ENCODE measurements around the gene TNNC1. TPM values are rescaled to one million over a fixed set of nuclear protein-coding genes. Genes with fewer than 3 reads are reported as not detected.

Gene TNNC1
- total RNA-seq, 1 experiment from 2014 or later = 5.6 TPM

DNA sequence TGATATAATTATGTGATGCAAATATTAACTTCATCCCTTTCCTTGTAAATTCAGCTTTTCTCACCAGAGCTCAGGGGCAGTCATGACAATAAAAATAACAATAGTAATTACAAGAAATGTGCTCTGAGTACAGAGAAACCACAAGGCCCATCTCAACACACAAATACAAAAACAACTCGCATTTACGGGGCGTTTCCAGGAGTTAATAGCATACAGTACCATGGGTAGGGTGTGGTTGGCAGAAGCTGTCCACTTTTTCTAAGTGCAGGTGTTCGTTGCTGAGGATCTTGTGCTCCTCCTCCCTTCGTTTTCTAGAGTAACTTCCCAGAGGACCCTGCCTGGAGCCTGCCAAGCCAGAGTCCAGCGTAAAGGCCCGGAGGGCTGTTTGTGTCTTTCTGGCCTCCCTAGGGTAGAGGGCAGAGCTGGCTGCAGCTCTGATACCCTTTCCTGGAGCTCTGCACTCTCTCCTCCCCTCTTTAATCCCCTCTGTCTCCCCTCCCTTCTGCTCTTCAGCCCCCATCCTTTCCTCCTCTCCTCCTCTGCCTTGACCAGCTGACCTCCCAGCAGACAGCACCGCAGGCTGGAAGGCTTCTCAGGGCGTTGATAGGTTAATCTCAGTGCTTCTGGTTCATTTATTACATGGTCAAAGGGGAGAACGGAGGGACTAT, 20.4 kb downstream of the TNNC1 start:
- Histone ChIP-seq H3K27me3 (ENCODE audit: insufficient read depth, low read length) (no peaks in the 10 kb centered on the region), H2BK20ac (ENCODE audit: low read depth, low read length, poor library complexity, severe bottlenecking) (no peak overlapping the region), H3K18ac (ENCODE audit: insufficient read length, low read depth, low read length) (no peak overlapping the region), H4K5ac (ENCODE audit: insufficient read length, low read depth, low read length) (no peak overlapping the region), H3K79me2 (ENCODE audit: insufficient read depth, low read length) (no peaks in the 10 kb centered on the region), H3K79me1 (ENCODE audit: insufficient read depth, low read depth, low read length, poor library complexity, severe bottlenecking) (no peaks in the 10 kb centered on the region), H2AFZ (ENCODE audit: low read length) (no peak overlapping the region), H3K23ac (ENCODE audit: insufficient read length, low read depth, low read length) (no peak overlapping the region), H2AK5ac (ENCODE audit: insufficient read length, low read length) (no peak overlapping the region), H3T11ph (ENCODE audit: low read length) (no peak overlapping the region), H3K27ac (ENCODE audit: insufficient read length, low read depth, low read length) (no peak overlapping the region), H3K4ac (ENCODE audit: low read depth, low read length) (no peak overlapping the region), H3K4me1 (ENCODE audit: insufficient read depth, low read length) (no peaks in the 10 kb centered on the region), H4K8ac (replicated peaks; ENCODE audit: insufficient read length, low read depth, low read length) (no peak overlapping the region), H2BK120ac (ENCODE audit: low read depth, low read length, poor library complexity, severe bottlenecking) (no peak overlapping the region), H4K20me1 (ENCODE audit: control insufficient read depth, insufficient read depth, insufficient read length) (no peaks in the 10 kb centered on the region), H2BK15ac (ENCODE audit: low read depth, low read length) (no peak overlapping the region), H4K91ac (ENCODE audit: insufficient read length, low read depth, low read length) (no peak overlapping the region), H3K23me2 (ENCODE audit: insufficient read length, low read depth, low read length, poor library complexity, severe bottlenecking) (no peaks in the 10 kb centered on the region), H3K9me3 (ENCODE audit: control insufficient read depth, low read depth, low read length) (no peaks in the 10 kb centered on the region), H3K9ac (ENCODE audit: extremely low read depth, insufficient read length, low read length) (no peak overlapping the region), H2BK5ac (ENCODE audit: insufficient read length, low read length) (no peak overlapping the region), H2BK12ac (ENCODE audit: insufficient read length, low read depth, low read length) (no peak overlapping the region), H3K4me2 (ENCODE audit: insufficient read depth, insufficient read length, low read length) (no peak overlapping the region), H3K14ac (ENCODE audit: insufficient read depth, low read length) (no peak overlapping the region), H3K56ac (ENCODE audit: insufficient read length, low read depth, low read length) (no peak overlapping the region)
- WGBS (ENCODE audit: extremely low coverage, insufficient read length, low lambda C conversion rate) = no CpG with 5 or more reads among the region's 10 CpGs
- Mint-ChIP-seq H3K4me1 (peaks cover 14 to 30% of the 10 kb centered on the region in 2 experiments), H3K27me3 (ENCODE audit: low read depth) (peaks cover 2% of the 10 kb centered on the region; the same call in 1 of the 2 replicates), H3K27ac (peak overlapping the region in 2 of 3 experiments; percentile 30 to 32; a peak in 3 of 7 replicates), H3K9me3 (no peaks in the 10 kb centered on the region), H3K36me3 (ENCODE audit: insufficient read depth in 1 of 3, low read depth in 3 of 3) (no peaks in the 10 kb centered on the region), H3K4me3 (no peak overlapping the region)
- peak; percentile 20 for DNase-seq
- TF ChIP-seq CTCF (conservative IDR thresholded peaks at IDR 0.05) = no peak
